Peyer's patch (tissue), 4 donors: ENCODE data around the gene RASA3. TPM values are rescaled to one million over a fixed set of nuclear protein-coding genes. Genes with fewer than 3 reads are reported as not detected.
A peak's percentile ranks its signal among the peaks of the same experiment; 100 is the strongest.

ENCODE experiments used
- DNase-seq, 3 donors: peaks; one replicate each; pipeline ENCODE4 v3.0.0-alpha.2; 2017 to 2019
- H3K27ac ChIP-seq, 4 donors: fragments of 200-600 bp; sonication (generic); one replicate each; pipeline ENCODE4 v1.5.1; 2016 to 2019
- H3K27me3 ChIP-seq, 2 donors: fragments of 200-600 bp; sonication (generic); one replicate each; pipeline ENCODE4 v1.5.1; 2019
- H3K36me3 ChIP-seq, 3 donors: fragments of 200-600 bp; sonication (generic); one replicate each; pipeline ENCODE4 v1.5.1; 2016 to 2019
- H3K4me1 ChIP-seq, 4 donors: fragments of 200-600 bp; sonication (generic); one replicate each; pipeline ENCODE4 v1.5.1; 2016 to 2019
- H3K4me3 ChIP-seq, 4 donors: fragments of 200-600 bp; sonication (generic); 1 replicate in 3 of 4; 2 replicates in 1 of 4; pipeline ENCODE4 v1.5.1; 2016 to 2019; ENCODE audit warnings: mild to moderate bottlenecking in 1 of 4
- H3K9me3 ChIP-seq, 4 donors: fragments of 200-600 bp; sonication (generic); one replicate each; pipeline ENCODE4 v1.5.1; 2016 to 2019; ENCODE audit warnings: mild to moderate bottlenecking in 1 of 4
- POLR2A ChIP-seq, 2 donors: fragments of 450-650 bp; IDR thresholded peaks; one replicate each; pipeline ENCODE4 v1.5.1; 2017; ENCODE audit warnings: antibody characterized with exemption in 2 of 2, mild to moderate bottlenecking in 2 of 2, moderate library complexity in 2 of 2
- total RNA-seq, 4 donors: library from RNA; depleted of rRNA; stranded (reverse); fragments of >200 nt; gene quantifications; one replicate each; pipeline ENCODE4 v1.1.0, GENCODE V29; 2016
- TF ChIP-seq, protein P1 (sequence below), 6 experiments: fragments of 450-650 bp in 4 of 6; fragments of 200-600 bp in 2 of 6; sonication (generic) in 1 of 6; IDR thresholded peaks; one replicate each; pipeline ENCODE4 v1.5.1; 2017 to 2019; ENCODE audit warnings: antibody characterized with exemption in 6 of 6, mild to moderate bottlenecking in 3 of 6, moderate library complexity in 1 of 6

Gene RASA3
- total RNA-seq, 4 donors from 2014 or later, result 3.5 to 41.3 (median 6.9) TPM

- no peak for TF ChIP-seq POLR2A (IDR thresholded peaks at IDR 0.05)
- TF ChIP-seq, protein P1, sequence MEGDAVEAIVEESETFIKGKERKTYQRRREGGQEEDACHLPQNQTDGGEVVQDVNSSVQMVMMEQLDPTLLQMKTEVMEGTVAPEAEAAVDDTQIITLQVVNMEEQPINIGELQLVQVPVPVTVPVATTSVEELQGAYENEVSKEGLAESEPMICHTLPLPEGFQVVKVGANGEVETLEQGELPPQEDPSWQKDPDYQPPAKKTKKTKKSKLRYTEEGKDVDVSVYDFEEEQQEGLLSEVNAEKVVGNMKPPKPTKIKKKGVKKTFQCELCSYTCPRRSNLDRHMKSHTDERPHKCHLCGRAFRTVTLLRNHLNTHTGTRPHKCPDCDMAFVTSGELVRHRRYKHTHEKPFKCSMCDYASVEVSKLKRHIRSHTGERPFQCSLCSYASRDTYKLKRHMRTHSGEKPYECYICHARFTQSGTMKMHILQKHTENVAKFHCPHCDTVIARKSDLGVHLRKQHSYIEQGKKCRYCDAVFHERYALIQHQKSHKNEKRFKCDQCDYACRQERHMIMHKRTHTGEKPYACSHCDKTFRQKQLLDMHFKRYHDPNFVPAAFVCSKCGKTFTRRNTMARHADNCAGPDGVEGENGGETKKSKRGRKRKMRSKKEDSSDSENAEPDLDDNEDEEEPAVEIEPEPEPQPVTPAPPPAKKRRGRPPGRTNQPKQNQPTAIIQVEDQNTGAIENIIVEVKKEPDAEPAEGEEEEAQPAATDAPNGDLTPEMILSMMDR (IDR thresholded peaks at IDR 0.05), result no peak
- no peak overlapping the region for H3K4me3 ChIP-seq
- H3K4me1 ChIP-seq, result peaks cover 0 to 5% (median 1%) of the 10 kb centered on the region in 4 donors
- H3K9me3 ChIP-seq, result no peaks in the 10 kb centered on the region
- DNase-seq, result peak in 1 of 3 donors; percentile 44
- H3K27ac ChIP-seq, result no peak overlapping the region
- no peaks in the 10 kb centered on the region for H3K36me3 ChIP-seq
- H3K27me3 ChIP-seq, result no peaks in the 10 kb centered on the region
These were observed 52.6 kb downstream of the RASA3 start for GRCh38 chr13:114079601-114080536.

- DNase-seq, result peak in 2 of 3 donors; percentile 47 to 50
- Histone ChIP-seq H3K27ac (peak overlapping the region in 3 of 4 donors; percentile 25 to 46 (median 31)), H3K4me1 (peaks cover 0 to 5% (median 1%) of the 10 kb centered on the region in 4 donors), H3K27me3 (no peaks in the 10 kb centered on the region), H3K36me3 (no peaks in the 10 kb centered on the region), H3K9me3 (no peaks in the 10 kb centered on the region), H3K4me3 (no peak overlapping the region)
- TF ChIP-seq, protein P1 (IDR thresholded peaks at IDR 0.05), result no peak
- no peak for TF ChIP-seq POLR2A (IDR thresholded peaks at IDR 0.05)
These were observed 53.7 kb downstream of the RASA3 start for GRCh38 chr13:114078461-114079451.

DNA sequence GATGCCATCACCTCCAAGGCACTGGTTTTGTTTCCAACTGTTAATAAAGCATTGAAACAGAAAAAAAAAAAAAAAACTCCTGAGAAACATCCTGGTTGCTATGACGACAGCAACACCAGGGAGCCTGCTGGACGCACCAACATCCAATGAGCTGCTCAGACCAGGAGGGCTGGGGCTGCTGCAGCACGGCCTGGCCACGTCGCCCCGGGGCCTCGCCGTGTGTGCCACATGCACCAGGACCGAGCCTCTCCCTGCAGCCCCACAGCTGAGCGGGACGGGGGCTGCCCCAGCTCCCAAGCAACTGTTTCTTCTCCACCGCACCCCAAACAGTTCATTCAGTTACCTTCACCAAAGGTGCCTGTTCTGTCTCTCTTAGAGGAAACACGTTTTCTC is 54.5 kb downstream of the RASA3 start:
- no peak for TF ChIP-seq POLR2A (IDR thresholded peaks at IDR 0.05)
- TF ChIP-seq, protein P1 (IDR thresholded peaks at IDR 0.05), result no peak

GRCh38 chr13:114077099-114077932 is 55.1 kb downstream of the RASA3 start:
- no peak for TF ChIP-seq POLR2A (IDR thresholded peaks at IDR 0.05)
- TF ChIP-seq, protein P1 (IDR thresholded peaks at IDR 0.05), result no peak
- Histone ChIP-seq H3K9me3 (no peaks in the 10 kb centered on the region), H3K27me3 (no peaks in the 10 kb centered on the region), H3K4me1 (peaks cover 0 to 5% (median 1%) of the 10 kb centered on the region in 4 donors), H3K4me3 (no peak overlapping the region), H3K27ac (no peak overlapping the region), H3K36me3 (no peaks in the 10 kb centered on the region)
- peak in 1 of 3 donors; percentile 35 for DNase-seq

More for the DNA sequence above, 54.5 kb downstream of the RASA3 start:
- Histone ChIP-seq H3K4me1 (peaks cover 0 to 5% (median 1%) of the 10 kb centered on the region in 4 donors), H3K27ac (peak overlapping the region in 1 of 4 donors; percentile 25), H3K27me3 (no peaks in the 10 kb centered on the region), H3K4me3 (no peak overlapping the region), H3K9me3 (no peaks in the 10 kb centered on the region), H3K36me3 (no peaks in the 10 kb centered on the region)
- peak in 2 of 3 donors; percentile 26 to 43 for DNase-seq
